ENCODE data around the gene ASCC3.

ASCC3 gene

GRCh38 chr6:100806296-100806695 is 74.8 kb downstream of the ASCC3 start:
- Histone ChIP-seq H3K9me3 (ENCODE audit: control insufficient read depth, low read length) (no peaks in the 10 kb centered on the region), H3K4me1 (peaks cover 4% of the 10 kb centered on the region), H3K9ac (no peak overlapping the region), H3K27me3 (ENCODE audit: control insufficient read depth, insufficient read depth, low read length) (no peaks in the 10 kb centered on the region), H2AFZ (no peak overlapping the region), H3K27ac (no peak overlapping the region), H3K4me2 (ENCODE audit: low read length) (no peak overlapping the region), H3K36me3 (ENCODE audit: control insufficient read depth, insufficient read depth, low read length) (no peaks in the 10 kb centered on the region), H3K79me2 (no peaks in the 10 kb centered on the region), H3K4me3 (ENCODE audit: low read depth, low read length) (no peak overlapping the region)
- TF ChIP-seq CTCF (IDR thresholded peaks at IDR 0.05) = no peak

- H3K36me3 ChIP-seq (ENCODE audit: control insufficient read depth, insufficient read depth, low read length) = no peaks in the 10 kb centered on the region
- no peak overlapping the region for H3K4me2 ChIP-seq (ENCODE audit: low read length)
- H3K9ac ChIP-seq = no peak overlapping the region
- peaks cover 4% of the 10 kb centered on the region for H3K4me1 ChIP-seq
- H3K4me3 ChIP-seq (ENCODE audit: low read depth, low read length) = no peak overlapping the region
- H3K9me3 ChIP-seq (ENCODE audit: control insufficient read depth, low read length) = no peaks in the 10 kb centered on the region
- no peaks in the 10 kb centered on the region for H3K27me3 ChIP-seq (ENCODE audit: control insufficient read depth, insufficient read depth, low read length)
- H3K79me2 ChIP-seq = no peaks in the 10 kb centered on the region
- H3K27ac ChIP-seq = no peak overlapping the region
- H2AFZ ChIP-seq = no peak overlapping the region
- no peak for TF ChIP-seq CTCF (IDR thresholded peaks at IDR 0.05)
These were observed 77.7 kb downstream of the ASCC3 start for GRCh38 chr6:100803264-100804045.

- no peak overlapping the region for H3K9ac ChIP-seq
- no peaks in the 10 kb centered on the region for H3K36me3 ChIP-seq (ENCODE audit: control insufficient read depth, insufficient read depth, low read length)
- no peak for TF ChIP-seq CTCF (IDR thresholded peaks at IDR 0.05)
- H3K79me2 ChIP-seq = no peaks in the 10 kb centered on the region
- no peak overlapping the region for H3K4me3 ChIP-seq (ENCODE audit: low read depth, low read length)
- no peak overlapping the region for H3K4me2 ChIP-seq (ENCODE audit: low read length)
- H3K27ac ChIP-seq = no peak overlapping the region
- peaks cover 4% of the 10 kb centered on the region for H3K4me1 ChIP-seq
- no peaks in the 10 kb centered on the region for H3K9me3 ChIP-seq (ENCODE audit: control insufficient read depth, low read length)
- H3K27me3 ChIP-seq (ENCODE audit: control insufficient read depth, insufficient read depth, low read length) = no peaks in the 10 kb centered on the region
- H2AFZ ChIP-seq = no peak overlapping the region
These were observed 80.1 kb downstream of the ASCC3 start for GRCh38 chr6:100801036-100801435.

GRCh38 chr6:100796049-100796823 is 84.9 kb downstream of the ASCC3 start:
- H3K9ac ChIP-seq = no peak overlapping the region
- no peak overlapping the region for H2AFZ ChIP-seq
- H3K36me3 ChIP-seq (ENCODE audit: control insufficient read depth, insufficient read depth, low read length) = no peaks in the 10 kb centered on the region
- H3K4me2 ChIP-seq (ENCODE audit: low read length) = no peak overlapping the region
- TF ChIP-seq CTCF (IDR thresholded peaks at IDR 0.05) = no peak
- H3K79me2 ChIP-seq = no peaks in the 10 kb centered on the region
- no peaks in the 10 kb centered on the region for H3K4me1 ChIP-seq
- no peaks in the 10 kb centered on the region for H3K27me3 ChIP-seq (ENCODE audit: control insufficient read depth, insufficient read depth, low read length)
- H3K9me3 ChIP-seq (ENCODE audit: control insufficient read depth, low read length) = no peaks in the 10 kb centered on the region
- no peak overlapping the region for H3K27ac ChIP-seq
- H3K4me3 ChIP-seq (ENCODE audit: low read depth, low read length) = no peak overlapping the region
